HepG2 (cell line): ENCODE results near the gene SLC4A5. TPM values are rescaled to one million over a fixed set of nuclear protein-coding genes. Genes with fewer than 3 reads are reported as not detected.

Source experiments
- MZF1 ChIP-seq: sonication (generic); formaldehyde crosslinking; IDR thresholded peaks from 2 replicates; pipeline ENCODE4 v1.8.1; 2023; ENCODE audit warnings: mild to moderate bottlenecking, missing genetic modification reagents, borderline replicate concordance
- ZBTB49 ChIP-seq: sonication (generic); formaldehyde crosslinking; IDR thresholded peaks from 2 replicates; pipeline ENCODE4 v1.4.0; 2020; ENCODE audit warnings: missing genetic modification reagents, borderline replicate concordance
- ZMYM3 ChIP-seq: sonication (generic); formaldehyde crosslinking; IDR thresholded peaks from 2 replicates; pipeline ENCODE4 v1.5.1; 2020; ENCODE audit warnings: mild to moderate bottlenecking, missing genetic modification reagents
- ZNF451 ChIP-seq: sonication (generic); formaldehyde crosslinking; IDR thresholded peaks from 2 replicates; pipeline ENCODE4 v1.5.0; 2020; ENCODE audit warnings: mild to moderate bottlenecking, missing genetic modification reagents
- ZNF512B ChIP-seq: sonication (generic); formaldehyde crosslinking; IDR thresholded peaks from 2 replicates; pipeline ENCODE4 v1.5.1; 2020; ENCODE audit warnings: missing genetic modification reagents, mild to moderate bottlenecking, borderline replicate concordance
- ZNF574 ChIP-seq: sonication (generic); formaldehyde crosslinking; IDR thresholded peaks from 2 replicates; pipeline ENCODE4 v1.4.0; 2020; ENCODE audit warnings: missing genetic modification reagents
- ZNF644 ChIP-seq: IDR thresholded peaks from 2 replicates; pipeline ENCODE4 v1.6.1; 2016; ENCODE audit warnings: low read depth
- ZNF841 ChIP-seq: sonication (generic); formaldehyde crosslinking; IDR thresholded peaks from 2 replicates; pipeline ENCODE4 v1.8.1; 2023; ENCODE audit warnings: missing genetic modification reagents, borderline replicate concordance
- polyA plus RNA-seq, 8 experiments: library from polyadenylated mRNA; depleted of rRNA in 3 of 8; stranded (reverse) in 7 of 8; unstranded in 1 of 8; fragments of >200 nt; fragmentation: Illumina TruSeq in 4 of 8; extraction: Trizol in 4 of 8; gene quantifications; 2 replicates each; pipeline versions ENCODE4 v1.2.1 to v1.2.3, GENCODE V29; 2011 to 2016; ENCODE audit warnings: low read depth in 4 of 8, missing spikeins in 1 of 8, mixed read lengths in 1 of 8; ENCODE audit not compliant: insufficient read depth in 1 of 8
- total RNA-seq, 5 experiments: library from RNA; depleted of rRNA; stranded (reverse); fragments of >200 nt; fragmentation: Illumina TruSeq; extraction: Trizol; gene quantifications; 2 replicates each; pipeline ENCODE4 v1.2.3, GENCODE V29; 2016; ENCODE audit warnings: low read depth in 1 of 5

SLC4A5 gene
- total and polyA plus RNA-seq, 2 of the 13 experiments (the other 11 are each of a cell fraction or from before 2014, with no cell fraction given): 0.50 TPM; not detected in 1

GRCh38 chr2:74262681-74263080 lies 80.5 kb downstream of the SLC4A5 start (continued):
- no peak for TF ChIP-seq ZNF512B (CRISPR knock-in tag)
- TF ChIP-seq ZMYM3 (CRISPR knock-in tag): no peak
- no peak for TF ChIP-seq ZNF644
- TF ChIP-seq ZNF841: no peak
- TF ChIP-seq ZNF451 (CRISPR knock-in tag): no peak
- TF ChIP-seq ZNF574 (CRISPR knock-in tag): no peak
- TF ChIP-seq ZBTB49 (CRISPR knock-in tag): no peak
- TF ChIP-seq MZF1 (CRISPR knock-in tag): no peak
- TF ChIP-seq, all 625 proteins: peak for 0
